Keratinocyte (primary cell): ENCODE results near the gene RDH16. TPM values are rescaled to one million over a fixed set of nuclear protein-coding genes. Genes with fewer than 3 reads are reported as not detected.
"Not testable (repeated sequence)": the region's sequence is repeated elsewhere in the genome, so short reads cannot be mapped to it uniquely, and the experiment has no call there.

Experiments used
- DNase-seq: peaks from one replicate; pipeline ENCODE4 v3.0.0-alpha.2; 2011; ENCODE audit warnings: low read depth, missing footprints, low spot score
- FAIRE-seq: peaks from 2 replicates; lab custom pipeline; 2011; peaks lifted over from hg19 to GRCh38; lab: Jason Lieb, UNC
- H2AFZ ChIP-seq: 2 replicates; pipeline ENCODE4 v1.6.0; 2012; ENCODE audit warnings: low read length, control low read depth, inconsistent platforms; ENCODE audit not compliant: control insufficient read depth
- H3K27ac ChIP-seq: 2 replicates; pipeline ENCODE4 v1.5.1; 2011; ENCODE audit warnings: low read length; ENCODE audit not compliant: control insufficient read depth, insufficient read depth
- H3K27me3 ChIP-seq: 3 replicates; pipeline ENCODE4 v1.6.0; 2011; ENCODE audit warnings: low read length; ENCODE audit not compliant: control insufficient read depth, insufficient read depth; ENCODE audit errors: extremely low read depth
- H3K36me3 ChIP-seq, 2 experiments: 2 replicates in 1 of 2; 3 replicates in 1 of 2; pipeline ENCODE4 v1.5.1; 2011; ENCODE audit warnings: low read length in 2 of 2, mild to moderate bottlenecking in 1 of 2; ENCODE audit not compliant: control insufficient read depth in 2 of 2, insufficient read depth in 2 of 2; ENCODE audit errors: extremely low read depth in 1 of 2
- H3K4me1 ChIP-seq: 3 replicates; pipeline ENCODE4 v1.5.1; 2011; ENCODE audit warnings: low read length; ENCODE audit not compliant: control insufficient read depth, insufficient read depth; ENCODE audit errors: extremely low read depth
- H3K4me2 ChIP-seq: 3 replicates; pipeline ENCODE4 v1.6.0; 2011; ENCODE audit warnings: low read depth, low read length; ENCODE audit not compliant: control insufficient read depth, insufficient read depth; ENCODE audit errors: extremely low read depth
- H3K4me3 ChIP-seq, 3 experiments: fragments of 200-600 bp in 1 of 3; sonication (generic) in 1 of 3; 2 replicates in 2 of 3; 3 replicates in 1 of 3; pipeline ENCODE4 v1.5.1; 2011 to 2016; ENCODE audit warnings: low read length in 3 of 3, mild to moderate bottlenecking in 3 of 3, control low read depth in 2 of 3, inconsistent platforms in 1 of 3, low read depth in 1 of 3, mixed read lengths in 1 of 3, mixed run types in 1 of 3, moderate library complexity in 1 of 3; ENCODE audit not compliant: control insufficient read depth in 2 of 3, insufficient read depth in 2 of 3; ENCODE audit errors: extremely low read depth in 1 of 3
- H3K79me2 ChIP-seq: 2 replicates; pipeline ENCODE4 v1.6.0; 2012; ENCODE audit warnings: low read length; ENCODE audit not compliant: control insufficient read depth, insufficient read depth
- H3K9ac ChIP-seq: 3 replicates; pipeline ENCODE4 v1.6.0; 2011; ENCODE audit warnings: low read length; ENCODE audit not compliant: control insufficient read depth, insufficient read depth; ENCODE audit errors: extremely low read depth
- H3K9me1 ChIP-seq: 3 replicates; pipeline ENCODE4 v1.6.0; 2011; ENCODE audit warnings: low read length; ENCODE audit not compliant: control insufficient read depth, insufficient read depth; ENCODE audit errors: extremely low read depth
- H3K9me3 ChIP-seq: 2 replicates; pipeline ENCODE4 v1.5.1; 2012; ENCODE audit warnings: low read depth, low read length; ENCODE audit not compliant: control insufficient read depth
- H4K20me1 ChIP-seq: 3 replicates; pipeline ENCODE4 v1.6.0; 2011; ENCODE audit warnings: low read length; ENCODE audit not compliant: control insufficient read depth, insufficient read depth; ENCODE audit errors: extremely low read depth
- dilution Hi-C: fragments of 300-500 bp; cut with MboI; formaldehyde crosslinking; loops from one replicate; pipeline ENCODE4 v1.7.0; 2020; ENCODE audit warnings: low sequenced_read_pairs; ENCODE audit not compliant: extremely low pct_ligation_motif_present
- polyA plus RNA-seq, 5 experiments: library from polyadenylated mRNA; depleted of rRNA in 3 of 5; stranded (reverse) in 3 of 5; stranded (forward) in 1 of 5; unstranded in 1 of 5; fragments of >200 nt; gene quantifications; 1 replicate in 1 of 5; 2 replicates in 3 of 5; 3 replicates in 1 of 5; pipeline versions ENCODE4 v1.2.1 to v1.2.3, GENCODE V29; 2011 to 2012; ENCODE audit warnings: missing spikeins in 2 of 5, low read depth in 1 of 5, low replicate concordance in 1 of 5

The RDH16 gene
- polyA plus RNA-seq, 1 donor (not counting 4 experiments of a cell fraction or from before 2014, with no cell fraction given): 0.21 TPM

DNA sequence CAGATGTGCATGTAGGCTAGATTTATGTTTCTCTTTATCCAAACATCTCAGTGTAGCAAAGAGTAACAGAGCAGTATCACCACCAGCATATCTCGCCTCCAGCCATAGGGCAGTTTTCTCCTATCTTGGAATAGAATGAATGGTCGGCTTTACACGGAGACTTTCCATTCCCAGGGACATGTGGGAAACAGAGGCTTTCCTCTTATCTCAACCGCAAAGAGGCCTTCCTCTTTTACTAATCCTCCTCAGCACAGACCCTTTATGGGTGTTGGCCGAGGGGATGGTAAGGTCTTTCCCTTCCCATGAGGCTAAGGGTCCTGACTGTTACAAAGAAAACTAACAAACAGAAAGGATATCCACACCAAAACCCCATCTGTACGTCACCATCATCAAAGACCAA is 11.5 kb upstream of the RDH16 start:
- FAIRE-seq, H3K4me1 ChIP-seq: not testable (repeated sequence)

DNA sequence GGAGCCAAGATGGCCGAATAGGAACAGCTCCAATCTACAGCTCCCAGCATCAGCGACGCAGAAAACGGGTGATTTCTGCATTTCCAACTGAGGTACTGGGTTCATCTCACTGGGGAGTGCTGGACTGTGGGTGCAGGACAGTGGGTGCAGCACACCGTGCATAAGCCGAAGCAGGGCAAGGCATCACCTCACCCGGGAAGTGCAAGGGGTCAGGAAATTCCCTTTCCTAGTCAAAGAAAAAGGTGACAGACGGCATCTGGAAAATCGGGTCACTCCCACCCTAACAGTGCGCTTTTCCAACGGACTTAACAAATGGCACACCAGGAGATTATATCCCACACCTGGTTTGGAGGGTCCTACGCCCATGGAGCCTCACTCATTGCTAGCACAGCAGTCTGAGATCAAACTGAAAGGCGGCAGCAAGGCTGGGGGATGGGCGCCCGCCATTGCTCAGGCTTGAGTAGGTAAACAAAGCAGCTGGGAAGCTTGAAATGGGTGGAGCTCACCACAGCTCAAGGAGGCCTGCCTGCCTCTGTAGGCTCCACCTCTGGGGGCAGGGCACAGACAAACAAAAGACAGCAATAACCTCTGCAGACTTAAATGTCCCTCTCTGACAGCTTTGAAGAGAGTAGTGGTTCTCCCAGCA is 8.7 kb upstream of the RDH16 start:
- H3K9me3 ChIP-seq, H3K79me2 ChIP-seq, H3K36me3 ChIP-seq, H4K20me1 ChIP-seq, FAIRE-seq, H3K9ac ChIP-seq, H3K4me3 ChIP-seq, dilution Hi-C loops, H3K27me3 ChIP-seq, H3K4me1 ChIP-seq, H3K4me2 ChIP-seq, H3K27ac ChIP-seq, H2AFZ ChIP-seq, H3K9me1 ChIP-seq, DNase-seq: not testable (repeated sequence)

More for the DNA sequence above, 11.5 kb upstream of the RDH16 start:
- H3K27me3 ChIP-seq, dilution Hi-C loops, H2AFZ ChIP-seq, H3K27ac ChIP-seq, H3K4me3 ChIP-seq, H3K9ac ChIP-seq, H4K20me1 ChIP-seq, H3K36me3 ChIP-seq, H3K9me1 ChIP-seq, H3K4me2 ChIP-seq, H3K9me3 ChIP-seq, H3K79me2 ChIP-seq, DNase-seq: not testable (repeated sequence)

DNA sequence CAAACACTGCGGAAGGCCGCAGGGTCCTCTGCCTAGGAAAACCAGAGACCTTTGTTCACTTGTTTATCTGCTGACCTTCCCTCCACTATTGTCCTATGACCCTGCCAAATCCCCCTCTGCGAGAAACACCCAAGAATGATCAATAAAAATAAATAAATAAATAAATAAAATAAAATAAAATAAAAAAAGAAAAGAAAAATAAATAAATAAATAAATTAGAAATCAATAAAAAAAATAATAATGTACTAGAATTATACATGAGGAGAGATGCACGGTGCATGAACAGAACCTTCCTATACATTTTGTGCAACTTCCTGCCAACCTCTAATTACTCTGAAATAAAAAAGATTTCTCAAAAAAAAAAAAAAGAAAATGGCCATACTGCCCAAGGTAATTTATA is 7.7 kb upstream of the RDH16 start:
- dilution Hi-C loops, H3K36me3 ChIP-seq, H2AFZ ChIP-seq, DNase-seq, H3K9me3 ChIP-seq, FAIRE-seq, H3K4me3 ChIP-seq, H3K9ac ChIP-seq, H3K79me2 ChIP-seq, H3K9me1 ChIP-seq, H3K27me3 ChIP-seq, H3K4me1 ChIP-seq, H3K4me2 ChIP-seq, H3K27ac ChIP-seq, H4K20me1 ChIP-seq: not testable (repeated sequence)

DNA sequence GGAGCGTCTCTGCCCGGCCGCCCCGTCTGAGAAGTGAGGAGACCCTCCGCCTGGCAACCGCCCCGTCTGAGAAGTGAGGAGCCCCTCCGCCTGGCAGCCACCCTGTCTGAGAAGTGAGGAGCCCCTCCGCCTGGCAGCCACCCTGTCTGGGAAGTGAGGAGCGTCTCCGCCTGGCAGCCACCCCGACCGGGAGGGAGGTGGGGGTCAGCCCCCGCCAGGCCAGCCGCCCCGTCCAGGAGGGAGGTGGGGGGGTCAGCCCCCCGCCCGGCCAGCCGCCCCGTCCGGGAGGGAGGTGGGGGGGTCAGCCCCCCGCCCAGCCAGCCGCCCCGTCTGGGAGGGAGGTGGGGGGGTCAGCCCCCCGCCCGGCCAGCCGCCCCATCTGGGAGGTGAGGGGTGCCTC is 6.1 kb upstream of the RDH16 start:
- DNase-seq, H2AFZ ChIP-seq, H3K4me3 ChIP-seq, H3K9me1 ChIP-seq, H3K36me3 ChIP-seq, dilution Hi-C loops, H4K20me1 ChIP-seq, H3K4me2 ChIP-seq, H3K9ac ChIP-seq, H3K27ac ChIP-seq, FAIRE-seq, H3K27me3 ChIP-seq, H3K9me3 ChIP-seq, H3K79me2 ChIP-seq, H3K4me1 ChIP-seq: not testable (repeated sequence)

DNA sequence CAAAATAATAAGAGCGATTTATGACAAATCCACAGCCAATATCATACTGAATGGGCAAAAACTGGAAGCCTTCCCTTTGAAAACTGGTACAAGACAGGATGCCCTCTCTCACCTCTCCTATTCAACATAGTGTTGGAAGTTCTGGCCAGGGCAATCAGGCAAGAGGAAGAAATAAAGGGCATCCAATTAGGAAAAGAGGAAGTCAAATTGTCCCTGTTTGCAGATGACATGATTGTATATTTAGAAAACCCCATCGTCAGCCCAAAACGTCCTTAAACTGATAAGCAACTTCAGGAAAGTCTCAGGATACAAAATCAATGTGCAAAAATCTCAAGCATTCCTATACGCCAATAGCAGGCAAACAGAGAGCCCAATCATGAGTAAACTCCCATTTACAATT is 4.8 kb upstream of the RDH16 start:
- H3K79me2 ChIP-seq, FAIRE-seq, H3K27me3 ChIP-seq, DNase-seq, H3K27ac ChIP-seq, dilution Hi-C loops, H3K9me3 ChIP-seq, H3K4me2 ChIP-seq, H3K9me1 ChIP-seq, H3K4me1 ChIP-seq, H4K20me1 ChIP-seq, H3K36me3 ChIP-seq, H2AFZ ChIP-seq, H3K9ac ChIP-seq, H3K4me3 ChIP-seq: not testable (repeated sequence)
